SH-SY5Y (cell line): ENCODE results near the gene PFDN2.

Source experiments
- GATA2 ChIP-seq: IDR thresholded peaks from 2 replicates; pipeline ENCODE4 v1.6.1; 2011; ENCODE audit warnings: mild to moderate bottlenecking, low read depth, low read length
- GATA3 ChIP-seq: IDR thresholded peaks from 2 replicates; pipeline ENCODE4 v1.6.1; 2011; ENCODE audit warnings: low read depth, mild to moderate bottlenecking, low read length, moderate library complexity

GRCh38 chr1:161111527-161111926 is 6.3 kb downstream of the PFDN2 start:
- no peak for TF ChIP-seq GATA2
- TF ChIP-seq GATA3 = no peak
